Omental fat pad (tissue), 4 donors: Measurements from ENCODE around the gene ANTXR1. TPM values are rescaled to one million over a fixed set of nuclear protein-coding genes. Genes with fewer than 3 reads are reported as not detected.

ENCODE experiments used
- ATAC-seq: fragments of 150-250 bp; one replicate; pipeline ENCODE4 v1.9.1; 2016; ENCODE audit warnings: mild to moderate bottlenecking, moderate library complexity; ENCODE audit not compliant: low FRiP score
- DNase-seq: peaks from one replicate; pipeline ENCODE4 v3.0.0-alpha.2; 2019; ENCODE audit warnings: low spot score
- CTCF ChIP-seq, 3 donors: fragments of 450-650 bp; IDR thresholded peaks; one replicate each; pipeline ENCODE4 v1.5.1; 2016 to 2017; ENCODE audit warnings: antibody characterized with exemption in 3 of 3, mild to moderate bottlenecking in 3 of 3, moderate library complexity in 2 of 3
- total RNA-seq, 4 donors: library from RNA; depleted of rRNA; stranded (reverse); fragments of >200 nt; gene quantifications; one replicate each; pipeline ENCODE4 v1.1.0, GENCODE V29; 2016

Gene ANTXR1
- total RNA-seq, 4 donors from 2014 or later, result 27.7 to 49.1 (median 37.1) TPM

- DNase-seq (no peak), ATAC-seq (no peak)
- TF ChIP-seq CTCF (IDR thresholded peaks at IDR 0.05), result no peak
Measured at GRCh38 chr2:69214898-69215297, 201.9 kb downstream of the ANTXR1 start.

- ATAC-seq (no peak), DNase-seq (no peak)
- TF ChIP-seq CTCF (IDR thresholded peaks at IDR 0.05), result no peak
Measured at GRCh38 chr2:69216535-69217332, 203.8 kb downstream of the ANTXR1 start.

DNA sequence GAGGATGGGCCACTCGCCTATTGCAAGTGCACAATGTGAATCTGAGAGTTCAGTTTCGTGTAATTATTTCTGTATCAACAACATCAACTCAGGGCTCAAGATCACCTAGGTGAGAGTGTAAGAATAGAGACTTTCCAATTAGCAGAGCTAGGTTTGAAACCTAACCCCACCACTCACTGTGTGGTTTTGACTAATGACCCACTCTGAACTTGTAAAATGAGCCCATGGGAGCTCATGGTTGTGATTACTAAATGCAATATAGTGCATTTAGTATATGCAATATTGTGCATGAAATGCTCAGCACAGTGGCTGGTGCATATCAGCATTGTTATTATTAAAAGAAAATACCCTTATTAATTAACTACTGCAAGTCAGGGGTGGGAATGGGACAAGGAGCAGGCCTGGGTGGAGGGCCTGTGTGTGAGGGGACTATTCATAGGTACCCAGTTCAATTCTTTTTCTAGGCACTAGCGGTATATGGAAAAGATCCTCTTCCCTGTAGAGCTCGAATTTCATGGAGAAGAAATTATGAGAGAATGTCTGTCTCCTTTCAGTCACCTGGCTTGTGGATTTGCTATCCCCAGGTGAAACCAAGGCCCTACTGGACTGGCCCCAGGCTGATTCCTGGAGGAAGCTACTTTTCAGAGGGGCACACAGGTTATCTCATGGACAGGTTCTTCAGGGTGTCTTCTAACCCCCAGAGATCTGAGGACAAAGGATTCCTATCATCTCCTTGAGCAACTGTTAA is 204.5 kb downstream of the ANTXR1 start:
- DNase-seq (no peak), ATAC-seq (no peak)
- no peak for TF ChIP-seq CTCF (IDR thresholded peaks at IDR 0.05)

DNA sequence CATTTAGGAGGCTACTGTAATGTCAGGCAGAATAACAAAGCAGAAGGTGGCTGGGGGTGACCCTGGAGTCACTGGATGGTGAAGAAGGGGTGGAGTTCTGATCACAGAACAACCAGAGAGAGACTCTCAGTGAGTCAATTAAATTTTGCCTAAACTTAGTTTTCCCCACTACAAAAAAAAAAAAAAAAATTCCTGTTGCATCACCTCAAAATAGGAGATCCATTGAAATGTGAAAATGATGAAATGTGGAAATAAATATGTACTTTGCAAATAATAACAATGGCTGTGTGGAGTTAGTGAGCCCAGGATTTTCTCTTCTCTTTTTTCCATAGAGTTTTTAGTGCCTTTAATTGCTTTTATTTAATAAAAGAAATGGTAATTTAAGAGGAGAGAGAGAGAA is 208.5 kb downstream of the ANTXR1 start:
- ATAC-seq, result no peak
- no peak for DNase-seq

DNA sequence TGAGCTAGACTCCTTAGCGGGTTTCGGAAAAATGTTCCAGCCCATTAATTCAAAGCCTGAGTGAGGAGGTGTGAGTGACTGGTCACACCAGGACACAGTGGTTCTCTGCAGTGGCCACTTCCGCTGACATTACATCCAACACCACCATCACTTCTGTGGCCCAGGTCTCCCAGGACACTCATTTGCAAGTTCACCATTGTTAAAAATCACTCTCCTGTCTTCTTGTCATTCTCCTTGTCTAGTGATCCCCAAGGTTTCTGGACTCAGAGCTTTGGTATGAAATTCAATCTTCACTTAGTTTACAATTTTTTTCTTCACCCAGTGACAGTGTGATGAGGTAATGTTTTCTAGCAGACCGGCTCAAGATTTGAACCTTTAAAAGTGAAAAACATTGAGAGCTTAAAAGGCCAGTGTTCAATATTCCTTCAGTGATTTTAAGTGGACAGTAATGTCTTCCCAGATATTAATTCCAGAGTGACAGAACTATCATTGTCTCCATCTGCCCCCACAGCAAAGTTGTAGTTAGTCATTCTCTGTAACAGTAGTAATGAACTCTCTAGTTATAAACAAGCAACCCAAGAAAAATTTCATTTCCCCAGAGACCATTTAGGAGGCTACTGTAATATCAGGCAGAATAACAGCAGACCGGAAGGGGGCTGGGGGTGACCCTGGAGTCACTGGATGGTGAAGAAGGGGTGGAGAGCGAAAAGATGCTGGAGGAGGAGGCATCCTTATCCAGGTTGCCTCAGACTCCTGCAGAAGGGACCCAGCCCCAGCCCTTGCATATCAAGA is 209.2 kb downstream of the ANTXR1 start:
- ATAC-seq, result no peak
- no peak for TF ChIP-seq CTCF (IDR thresholded peaks at IDR 0.05)
- no peak for DNase-seq

More for the DNA sequence above, 208.5 kb downstream of the ANTXR1 start:
- no peak for TF ChIP-seq CTCF (IDR thresholded peaks at IDR 0.05)

- no peak for TF ChIP-seq CTCF (IDR thresholded peaks at IDR 0.05)
- no peak for ATAC-seq
- no peak for DNase-seq
Measured at GRCh38 chr2:69222953-69223658, 210.1 kb downstream of the ANTXR1 start.
